ENCODE measurements around the gene DEFB125. TPM values are rescaled to one million over a fixed set of nuclear protein-coding genes. Genes with fewer than 3 reads are reported as not detected.
"Not testable (repeated sequence)": the region's sequence is repeated elsewhere in the genome, so short reads cannot be mapped to it uniquely, and the experiment has no call there.

The DEFB125 gene
- total RNA-seq, 1 donor from 2014 or later: not detected

- no peak overlapping the region for H3K4me3 Mint-ChIP-seq
- no peak for TF ChIP-seq CTCF (conservative IDR thresholded peaks at IDR 0.05)
- H3K9me3 Mint-ChIP-seq: peaks cover 9% of the 10 kb centered on the region
- H3K27ac Mint-ChIP-seq (ENCODE audit: unreplicated experiment): no peak overlapping the region
- no peaks in the 10 kb centered on the region for H3K4me1 Mint-ChIP-seq
- H3K27me3 Mint-ChIP-seq (ENCODE audit: low read depth): peaks cover 86% of the 10 kb centered on the region
- H3K36me3 Mint-ChIP-seq (ENCODE audit: low read depth): no peaks in the 10 kb centered on the region
- DNase-seq (ENCODE audit: low read depth, low spot score): no peak
Observed at GRCh38 chr20:112396-112795, 24.9 kb downstream of the DEFB125 start.

- no peaks in the 10 kb centered on the region for H3K36me3 Mint-ChIP-seq (ENCODE audit: low read depth)
- no peaks in the 10 kb centered on the region for H3K4me1 Mint-ChIP-seq
- no peak overlapping the region for H3K27ac Mint-ChIP-seq (ENCODE audit: unreplicated experiment)
- H3K27me3 Mint-ChIP-seq (ENCODE audit: low read depth): peaks cover 81% of the 10 kb centered on the region
- TF ChIP-seq CTCF (conservative IDR thresholded peaks at IDR 0.05): no peak
- DNase-seq (ENCODE audit: low read depth, low spot score): no peak
- no peak overlapping the region for H3K4me3 Mint-ChIP-seq
- peaks cover 13% of the 10 kb centered on the region for H3K9me3 Mint-ChIP-seq
Observed at GRCh38 chr20:117518-117917, 30.0 kb downstream of the DEFB125 start.

GRCh38 chr20:129786-130323 is 42.4 kb downstream of the DEFB125 start:
- H3K9me3 Mint-ChIP-seq; DNase-seq (ENCODE audit: low read depth, low spot score); H3K27ac Mint-ChIP-seq (ENCODE audit: unreplicated experiment); H3K36me3 Mint-ChIP-seq (ENCODE audit: low read depth); H3K4me1 Mint-ChIP-seq; H3K4me3 Mint-ChIP-seq: not testable (repeated sequence)
- peaks cover 45% of the 10 kb centered on the region for H3K27me3 Mint-ChIP-seq (ENCODE audit: low read depth)

GRCh38 chr20:137668-138490 is 50.4 kb downstream of the DEFB125 start:
- DNase-seq (ENCODE audit: low read depth, low spot score): no peak
- no peaks in the 10 kb centered on the region for H3K4me1 Mint-ChIP-seq
- H3K27me3 Mint-ChIP-seq (ENCODE audit: low read depth): peaks cover 51% of the 10 kb centered on the region
- peak; percentile 34 for TF ChIP-seq CTCF (conservative IDR thresholded peaks at IDR 0.05)
- no peak overlapping the region for H3K4me3 Mint-ChIP-seq
- H3K27ac Mint-ChIP-seq (ENCODE audit: unreplicated experiment): no peak overlapping the region
- peaks cover 3% of the 10 kb centered on the region for H3K36me3 Mint-ChIP-seq (ENCODE audit: low read depth)
- H3K9me3 Mint-ChIP-seq: peaks cover 13% of the 10 kb centered on the region

- Mint-ChIP-seq H3K27me3 (ENCODE audit: low read depth) (peaks cover 91% of the 10 kb centered on the region), H3K4me3 (no peak within 1 kb of the TSS), H3K4me1 (peaks cover 3% of the 10 kb centered on the region), H3K36me3 (ENCODE audit: low read depth) (no peaks in the 10 kb centered on the region), H3K9me3 (peaks cover 5% of the 10 kb centered on the region), H3K27ac (ENCODE audit: unreplicated experiment) (no peak within 1 kb of the TSS)
- no peak for TF ChIP-seq CTCF (conservative IDR thresholded peaks at IDR 0.05)
- DNase-seq (ENCODE audit: low read depth, low spot score): no peak
Observed at GRCh38 chr20:142290-142689, 54.8 kb downstream of the DEFB125 start, which contains the start of gene DEFB126. TSS of gene DEFB126 (plus strand) at chr20:142590. CDS start at chr20:142629, 39 bp downstream.

- Mint-ChIP-seq H3K27me3 (ENCODE audit: low read depth) (peaks cover 90% of the 10 kb centered on the region), H3K9me3 (no peaks in the 10 kb centered on the region), H3K36me3 (ENCODE audit: low read depth) (no peaks in the 10 kb centered on the region), H3K4me1 (peaks cover 3% of the 10 kb centered on the region), H3K27ac (ENCODE audit: unreplicated experiment) (no peak overlapping the region), H3K4me3 (no peak overlapping the region)
- DNase-seq (ENCODE audit: low read depth, low spot score): no peak
- TF ChIP-seq CTCF (conservative IDR thresholded peaks at IDR 0.05): no peak
Observed at GRCh38 chr20:145877-146276, 58.4 kb downstream of the DEFB125 start.

All from neural crest cell (in vitro differentiated cells).